GM10248 (cell line): ENCODE results near the gene RANBP3.
"Not testable (repeated sequence)": the region's sequence is repeated elsewhere in the genome, so short reads cannot be mapped to it uniquely, and the experiment has no call there.

ENCODE experiments used
- CTCF ChIA-PET: fragments of 300-600 bp; sonication (Branson Sonifier 250); formaldehyde crosslinking; extraction: SDS; loops from one replicate; lab custom pipeline; 2021; ENCODE audit warnings: antibody characterized with exemption; lab: Yijun Ruan, JAX
- POLR2A ChIA-PET: fragments of 350-650 bp; sonication (Branson Sonifier 250); formaldehyde crosslinking; extraction: SDS; loops from one replicate; lab custom pipeline; 2020; ENCODE audit warnings: antibody characterized with exemption; lab: Yijun Ruan, JAX
- DNase-seq: peaks from one replicate; pipeline ENCODE4 v3.0.0; 2012; ENCODE audit errors: extremely low spot score
- TF ChIP-seq, protein P1 (sequence below): IDR thresholded peaks from 2 replicates; pipeline ENCODE4 v1.5.1; 2012; ENCODE audit warnings: mild to moderate bottlenecking, low read depth; ENCODE audit errors: extremely low read depth, missing control alignments, control extremely low read depth

RANBP3 gene

DNA sequence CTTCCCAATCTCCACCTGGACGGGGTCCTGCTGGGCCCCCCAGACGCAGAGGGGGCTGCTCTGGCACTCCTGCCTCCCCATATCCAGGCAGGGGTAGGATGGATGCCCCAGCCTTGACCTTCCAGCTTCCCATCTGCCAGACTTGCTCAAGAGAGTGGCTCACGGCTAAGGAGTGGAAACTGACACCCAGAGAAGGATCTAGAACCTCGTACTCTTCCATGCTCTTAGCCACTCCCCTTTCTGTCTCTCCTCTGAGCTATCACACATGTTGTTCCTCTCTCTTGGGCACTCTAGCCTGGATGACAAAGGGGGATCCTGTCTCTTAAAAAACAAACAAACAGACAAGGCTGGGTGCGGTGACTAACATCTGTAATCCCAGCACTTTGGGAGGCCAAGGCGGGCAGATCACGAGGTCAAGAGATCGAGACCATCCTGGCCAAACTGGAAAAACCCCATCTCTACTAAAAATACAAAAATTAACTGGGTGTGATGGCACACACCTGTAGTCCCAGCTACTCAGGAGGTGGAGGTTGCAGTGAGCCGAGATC lies 95.4 kb downstream of the RANBP3 start:
- ChIA-PET POLR2A (no interaction called here), CTCF (interaction anchor here (2.9 kb wide), 1 partner anchor 11 kb away, joined by 7 read pairs; no protein-coding TSS in a partner anchor)
- DNase-seq: no peak
- TF ChIP-seq, protein P1, sequence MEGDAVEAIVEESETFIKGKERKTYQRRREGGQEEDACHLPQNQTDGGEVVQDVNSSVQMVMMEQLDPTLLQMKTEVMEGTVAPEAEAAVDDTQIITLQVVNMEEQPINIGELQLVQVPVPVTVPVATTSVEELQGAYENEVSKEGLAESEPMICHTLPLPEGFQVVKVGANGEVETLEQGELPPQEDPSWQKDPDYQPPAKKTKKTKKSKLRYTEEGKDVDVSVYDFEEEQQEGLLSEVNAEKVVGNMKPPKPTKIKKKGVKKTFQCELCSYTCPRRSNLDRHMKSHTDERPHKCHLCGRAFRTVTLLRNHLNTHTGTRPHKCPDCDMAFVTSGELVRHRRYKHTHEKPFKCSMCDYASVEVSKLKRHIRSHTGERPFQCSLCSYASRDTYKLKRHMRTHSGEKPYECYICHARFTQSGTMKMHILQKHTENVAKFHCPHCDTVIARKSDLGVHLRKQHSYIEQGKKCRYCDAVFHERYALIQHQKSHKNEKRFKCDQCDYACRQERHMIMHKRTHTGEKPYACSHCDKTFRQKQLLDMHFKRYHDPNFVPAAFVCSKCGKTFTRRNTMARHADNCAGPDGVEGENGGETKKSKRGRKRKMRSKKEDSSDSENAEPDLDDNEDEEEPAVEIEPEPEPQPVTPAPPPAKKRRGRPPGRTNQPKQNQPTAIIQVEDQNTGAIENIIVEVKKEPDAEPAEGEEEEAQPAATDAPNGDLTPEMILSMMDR: no peak

DNA sequence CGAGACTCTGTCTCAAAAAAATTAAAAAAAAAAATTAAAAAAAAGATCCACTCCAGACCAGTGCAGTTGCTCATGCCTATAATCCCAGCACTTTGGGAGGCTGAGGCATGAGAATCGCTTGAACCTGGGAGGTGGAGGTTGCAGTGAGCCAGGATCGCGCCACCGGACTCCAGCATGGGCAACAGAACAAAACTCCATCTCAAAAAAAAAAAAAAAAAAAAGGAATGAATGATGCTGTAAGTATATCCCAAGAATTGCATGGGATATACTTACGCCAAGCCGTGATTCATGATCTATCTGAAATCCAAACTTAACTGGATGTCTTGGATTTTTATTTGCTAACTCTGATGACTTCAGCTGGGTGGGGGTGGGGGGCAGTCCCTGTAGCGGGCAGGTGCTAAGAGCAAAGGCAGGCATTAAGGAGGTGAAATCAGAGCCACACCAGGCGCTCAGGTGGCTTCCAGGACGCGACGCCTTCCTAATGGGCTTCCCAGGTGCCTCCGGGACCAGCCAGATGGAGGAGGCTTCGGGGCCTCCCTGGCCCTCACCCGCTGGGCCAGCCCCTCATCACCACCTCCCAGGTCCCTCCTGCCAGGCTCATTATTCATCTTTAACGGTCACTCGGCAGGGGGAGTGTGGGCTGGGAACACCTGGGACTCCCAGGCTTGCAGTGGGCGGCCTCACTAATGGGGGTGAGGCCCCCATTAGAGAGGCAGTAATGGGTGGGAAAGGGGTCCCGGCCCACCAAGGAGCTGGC lies 96.2 kb downstream of the RANBP3 start:
- DNase-seq: no peak
- POLR2A ChIA-PET: interaction anchor here (0.6 kb wide), 1 partner anchor 165 kb away, joined by 3 read pairs; no protein-coding TSS in a partner anchor
- TF ChIP-seq, protein P1: no peak
- CTCF ChIA-PET: interaction anchor here (2.9 kb wide), 1 partner anchor 12 kb away, joined by 7 read pairs; no protein-coding TSS in a partner anchor

DNA sequence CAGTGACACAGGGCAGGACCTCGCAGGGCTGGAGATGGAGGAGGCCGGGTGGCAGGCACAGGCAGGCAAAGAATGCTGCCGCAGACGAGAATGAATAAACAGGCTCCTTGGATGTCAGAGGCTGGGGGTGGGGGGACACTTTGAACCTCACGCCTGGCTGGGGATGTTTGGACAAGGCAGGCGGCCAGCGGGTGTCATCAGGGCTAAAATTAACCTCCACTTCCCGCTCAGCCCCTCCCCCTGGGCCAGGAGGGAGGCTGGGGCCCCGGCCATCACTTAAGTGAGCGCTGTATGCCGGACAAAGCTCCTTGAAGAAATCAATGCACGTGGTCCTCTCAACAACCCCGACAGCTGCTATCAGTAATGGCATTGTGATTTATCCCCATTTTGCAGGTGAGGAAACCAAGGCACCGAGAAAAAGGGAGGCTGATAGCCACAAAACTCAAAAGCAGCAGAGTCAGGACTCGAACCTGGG lies 97.3 kb downstream of the RANBP3 start:
- TF ChIP-seq, protein P1: no peak
- DNase-seq: no peak
- ChIA-PET CTCF (no interaction called here), POLR2A (no interaction called here)

GRCh38 chr19:5880196-5880595 lies 97.7 kb downstream of the RANBP3 start:
- TF ChIP-seq, protein P1: no peak
- POLR2A ChIA-PET: no interaction called here
- no peak for DNase-seq
- CTCF ChIA-PET: no interaction called here

DNA sequence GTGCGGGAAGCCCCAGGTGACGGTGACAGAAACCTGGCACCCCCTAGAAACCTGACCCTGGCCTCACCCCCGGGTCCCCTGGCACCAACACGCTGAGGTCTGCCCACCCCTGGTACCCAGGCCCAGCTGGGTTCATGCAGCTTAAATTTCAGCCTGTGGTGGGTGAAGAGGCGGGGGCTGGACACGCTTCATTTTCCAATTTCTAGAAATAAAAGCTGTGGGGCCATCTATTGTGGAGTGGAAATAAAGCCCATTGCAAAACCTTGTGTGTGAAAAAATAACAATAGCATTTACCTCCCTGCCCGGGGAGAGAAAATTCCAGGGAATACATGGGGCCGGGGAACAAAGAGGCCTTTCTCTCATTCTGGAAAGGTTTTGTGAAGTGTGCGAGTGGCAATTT lies 100.1 kb downstream of the RANBP3 start:
- TF ChIP-seq, protein P1: no peak
- ChIA-PET CTCF (interaction anchor here (0.8 to 0.9 kb wide), 2 partner anchors 69 to 90 kb away, joined by 3 read pairs; no protein-coding TSS in a partner anchor), POLR2A (no interaction called here)
- no peak for DNase-seq

GRCh38 chr19:5877427-5877826 lies 100.5 kb downstream of the RANBP3 start:
- CTCF ChIA-PET: interaction anchor here (0.8 to 0.9 kb wide), 2 partner anchors 68 to 90 kb away, joined by 3 read pairs; no protein-coding TSS in a partner anchor
- DNase-seq: no peak

DNA sequence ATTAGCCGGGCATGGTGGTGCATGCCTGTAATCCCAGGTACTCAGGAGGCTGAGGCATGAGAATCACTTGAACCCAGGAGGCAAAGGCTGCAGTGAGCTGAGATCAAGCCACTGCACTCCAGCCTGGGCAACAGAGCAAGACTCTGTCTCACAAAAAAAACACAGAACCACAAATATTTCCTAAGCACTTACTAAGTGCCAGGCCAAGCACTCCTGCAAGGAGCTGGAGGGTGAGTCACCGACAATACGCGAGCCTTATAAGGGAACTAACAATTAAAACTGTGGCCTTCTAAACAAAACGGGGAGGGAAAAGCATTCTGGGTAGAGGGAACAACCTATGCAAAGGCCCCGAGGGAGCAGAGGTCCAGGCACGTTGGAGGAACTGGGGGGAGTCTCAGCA lies 103.4 kb downstream of the RANBP3 start:
- POLR2A ChIA-PET, DNase-seq: not testable (repeated sequence)
- CTCF ChIA-PET: interaction anchor here (0.6 kb wide), 1 partner anchor 1145 kb away, joined by 3 read pairs; no protein-coding TSS in a partner anchor

More at GRCh38 chr19:5877427-5877826, 100.5 kb downstream of the RANBP3 start:
- TF ChIP-seq, protein P1: no peak
- POLR2A ChIA-PET: no interaction called here
